ENCODE data around the gene USB1. TPM values are rescaled to one million over a fixed set of nuclear protein-coding genes. Genes with fewer than 3 reads are reported as not detected.

The USB1 gene
- total RNA-seq, 4 donors from 2014 or later = 31.4 to 79.0 (median 60.0) TPM

GRCh38 chr16:58053682-58054005 lies 52.4 kb downstream of the USB1 start:
- WGBS, 2 donors = 95 to 96% methylated on average over 5 of the region's 5 CpGs
- Histone ChIP-seq H3K9me3 (no peaks in the 10 kb centered on the region), H3K27me3 (no peaks in the 10 kb centered on the region), H3K36me3 (no peaks in the 10 kb centered on the region), H3K27ac (no peak overlapping the region), H3K4me3 (replicated peaks in 1 of 3) (no peak overlapping the region), H3K4me1 (peaks cover 39 to 48% of the 10 kb centered on the region in 2 donors)
- no peak for TF ChIP-seq POLR2A (IDR thresholded peaks at IDR 0.05)
- TF ChIP-seq, protein P1, sequence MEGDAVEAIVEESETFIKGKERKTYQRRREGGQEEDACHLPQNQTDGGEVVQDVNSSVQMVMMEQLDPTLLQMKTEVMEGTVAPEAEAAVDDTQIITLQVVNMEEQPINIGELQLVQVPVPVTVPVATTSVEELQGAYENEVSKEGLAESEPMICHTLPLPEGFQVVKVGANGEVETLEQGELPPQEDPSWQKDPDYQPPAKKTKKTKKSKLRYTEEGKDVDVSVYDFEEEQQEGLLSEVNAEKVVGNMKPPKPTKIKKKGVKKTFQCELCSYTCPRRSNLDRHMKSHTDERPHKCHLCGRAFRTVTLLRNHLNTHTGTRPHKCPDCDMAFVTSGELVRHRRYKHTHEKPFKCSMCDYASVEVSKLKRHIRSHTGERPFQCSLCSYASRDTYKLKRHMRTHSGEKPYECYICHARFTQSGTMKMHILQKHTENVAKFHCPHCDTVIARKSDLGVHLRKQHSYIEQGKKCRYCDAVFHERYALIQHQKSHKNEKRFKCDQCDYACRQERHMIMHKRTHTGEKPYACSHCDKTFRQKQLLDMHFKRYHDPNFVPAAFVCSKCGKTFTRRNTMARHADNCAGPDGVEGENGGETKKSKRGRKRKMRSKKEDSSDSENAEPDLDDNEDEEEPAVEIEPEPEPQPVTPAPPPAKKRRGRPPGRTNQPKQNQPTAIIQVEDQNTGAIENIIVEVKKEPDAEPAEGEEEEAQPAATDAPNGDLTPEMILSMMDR (IDR thresholded peaks at IDR 0.05) = no peak
- no peak for DNase-seq
- intact Hi-C loops (cut with DNase I) = no loop called here

GRCh38 chr16:58054289-58054688 lies 53.1 kb downstream of the USB1 start:
- intact Hi-C loops (cut with DNase I) = no loop called here
- H3K27ac ChIP-seq = no peak overlapping the region
- H3K27me3 ChIP-seq = no peaks in the 10 kb centered on the region
- TF ChIP-seq, protein P1 (IDR thresholded peaks at IDR 0.05) = no peak
- no peak for TF ChIP-seq POLR2A (IDR thresholded peaks at IDR 0.05)
- no peak for DNase-seq
- no peaks in the 10 kb centered on the region for H3K36me3 ChIP-seq
- H3K9me3 ChIP-seq = no peaks in the 10 kb centered on the region
- H3K4me3 ChIP-seq (replicated peaks in 1 of 3) = no peak overlapping the region
- peaks cover 35 to 41% of the 10 kb centered on the region in 2 donors for H3K4me1 ChIP-seq
- WGBS, 2 donors = 78 to 84% methylated on average over 10 of the region's 10 CpGs

GRCh38 chr16:58056580-58056979 lies 55.4 kb downstream of the USB1 start:
- WGBS, 2 donors = 64 to 71% methylated on average over 5 of the region's 5 CpGs
- no peak overlapping the region for H3K4me3 ChIP-seq (replicated peaks in 1 of 3)
- DNase-seq = peak in 1 of 2 donors; percentile 37
- peak overlapping the region in 2 of 3 donors; percentile 24 to 27 for H3K27ac ChIP-seq
- H3K4me1 ChIP-seq = peaks cover 15 to 21% of the 10 kb centered on the region in 2 donors
- no peaks in the 10 kb centered on the region for H3K9me3 ChIP-seq
- H3K27me3 ChIP-seq = no peaks in the 10 kb centered on the region
- TF ChIP-seq POLR2A (IDR thresholded peaks at IDR 0.05) = no peak
- TF ChIP-seq, protein P1 (IDR thresholded peaks at IDR 0.05) = no peak
- H3K36me3 ChIP-seq = no peaks in the 10 kb centered on the region
- intact Hi-C loops (cut with DNase I) = no loop called here

DNA sequence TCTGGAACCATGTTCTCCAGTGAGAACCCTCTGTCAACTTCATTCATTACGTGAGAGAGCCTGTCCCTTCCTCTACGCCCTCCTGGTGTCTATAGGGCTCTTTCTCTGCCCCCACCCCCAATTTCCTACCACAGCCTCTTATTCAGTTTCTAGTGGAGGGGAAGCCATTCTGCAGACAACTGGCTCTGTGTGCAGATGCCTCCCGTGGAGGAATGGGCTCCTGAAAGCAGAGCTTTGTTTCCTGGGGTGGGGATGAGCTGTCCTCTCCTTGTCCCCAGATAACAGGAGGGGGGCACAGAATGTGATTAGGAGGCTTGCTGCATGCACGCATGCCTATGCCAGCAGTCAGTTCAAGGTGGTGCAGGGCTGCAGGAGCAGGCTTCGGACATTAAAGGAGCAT lies 55.9 kb downstream of the USB1 start:
- peaks cover 9 to 15% of the 10 kb centered on the region in 2 donors for H3K4me1 ChIP-seq
- H3K27me3 ChIP-seq = no peaks in the 10 kb centered on the region
- intact Hi-C loops (cut with DNase I) = no loop called here
- peak overlapping the region in 2 of 3 donors; percentile 24 to 27 for H3K27ac ChIP-seq
- H3K4me3 ChIP-seq (replicated peaks in 1 of 3) = no peak overlapping the region
- H3K9me3 ChIP-seq = no peaks in the 10 kb centered on the region
- DNase-seq = no peak
- TF ChIP-seq POLR2A (IDR thresholded peaks at IDR 0.05) = no peak
- TF ChIP-seq, protein P1 (IDR thresholded peaks at IDR 0.05) = no peak
- 80 to 87% methylated on average over 5 of the region's 5 CpGs for WGBS, 2 donors
- no peaks in the 10 kb centered on the region for H3K36me3 ChIP-seq

GRCh38 chr16:58057784-58058183 lies 56.6 kb downstream of the USB1 start:
- intact Hi-C loops (cut with DNase I) = no loop called here
- Histone ChIP-seq H3K27me3 (no peaks in the 10 kb centered on the region), H3K36me3 (no peaks in the 10 kb centered on the region), H3K27ac (no peak overlapping the region), H3K4me1 (peaks cover 9 to 18% of the 10 kb centered on the region in 2 donors), H3K4me3 (replicated peaks in 1 of 3) (no peak overlapping the region), H3K9me3 (no peaks in the 10 kb centered on the region)
- no peak for TF ChIP-seq POLR2A (IDR thresholded peaks at IDR 0.05)
- TF ChIP-seq, protein P1 (IDR thresholded peaks at IDR 0.05) = no peak
- no peak for DNase-seq
- whole genome bisulfite sequencing, 2 donors = 81 to 87% methylated on average over 3 of the region's 3 CpGs

Measured in thyroid gland (tissue), 4 donors.